ENCODE data around the gene HEPHL1. TPM values are rescaled to one million over a fixed set of nuclear protein-coding genes. Genes with fewer than 3 reads are reported as not detected.

The HEPHL1 gene
- total and polyA plus RNA-seq, 2 donors (not counting 1 experiment from before 2014, with no cell fraction given), result not detected

- Histone ChIP-seq H3K36me3 (replicated peaks in 1 of 2; ENCODE audit: control extremely low read depth in 1 of 2, control insufficient read depth in 1 of 2, extremely low read depth in 1 of 2, insufficient read depth in 2 of 2, low read length in 1 of 2) (no peaks in the 10 kb centered on the region), H2AFZ (ENCODE audit: insufficient read depth, low read depth, low read length, poor library complexity, severe bottlenecking) (no peak overlapping the region), H3K27ac (ENCODE audit: low read length in 2 of 2) (no peak overlapping the region), H3K27me3 (replicated peaks in 1 of 4; ENCODE audit: control extremely low read depth in 1 of 4, control insufficient read depth in 3 of 4, insufficient read depth in 4 of 4, low read length in 3 of 4) (no peaks in the 10 kb centered on the region), H3K79me2 (ENCODE audit: control insufficient read depth, insufficient read depth, low read length) (no peaks in the 10 kb centered on the region), H3K9ac (ENCODE audit: low read length) (no peak overlapping the region), H3K9me3 (ENCODE audit: control extremely low read depth in 1 of 3, control insufficient read depth in 2 of 3, insufficient read depth in 1 of 3, low read length in 2 of 3) (peaks cover 0 to 13% (median 7%) of the 10 kb centered on the region in 3 donors), H4K20me1 (ENCODE audit: control insufficient read depth, insufficient read depth, low read length, poor library complexity, severe bottlenecking) (no peaks in the 10 kb centered on the region), H3K4me3 (ENCODE audit: control extremely low read depth in 1 of 5, extremely low read depth in 1 of 5, insufficient read depth in 1 of 5, low read depth in 2 of 5, low read length in 4 of 5) (no peak overlapping the region), H3K4me1 (ENCODE audit: control insufficient read depth in 2 of 2, insufficient read depth in 2 of 2, low read length in 2 of 2) (no peaks in the 10 kb centered on the region), H3K4me2 (replicated peaks; ENCODE audit: low read depth, low read length, poor library complexity, severe bottlenecking) (no peak overlapping the region)
- ATAC-seq (ENCODE audit: low read depth) (no peak), DNase-seq (no peak)
- intact Hi-C loops (cut with micrococcal nuclease), result no loop called here
- TF ChIP-seq CTCF (IDR thresholded peaks at IDR 0.05) (no peak), EZH2 (IDR thresholded peaks at IDR 0.05; ENCODE audit: borderline replicate concordance, insufficient read depth, low read depth, low read length, poor library complexity, severe bottlenecking) (no peak)
- Mint-ChIP-seq H3K27ac (no peak overlapping the region), H3K4me3 (no peak overlapping the region), H3K4me1 (no peaks in the 10 kb centered on the region), H3K9me3 (ENCODE audit: insufficient read depth) (peaks cover 13% of the 10 kb centered on the region), H3K27me3 (peaks cover 6% of the 10 kb centered on the region)
- no CpG with 5 or more reads among the region's 1 CpG for whole genome bisulfite sequencing (ENCODE audit: insufficient coverage)
- CTCF ChIA-PET, result no interaction called here
- POLR2A ChIA-PET, result no interaction called here
Measured at GRCh38 chr11:93988455-93988854, 32.7 kb upstream of the HEPHL1 start.

- no peak overlapping the region for H3K27ac Mint-ChIP-seq
- ATAC-seq (ENCODE audit: low read depth), result no peak
- no peaks in the 10 kb centered on the region for H3K27me3 ChIP-seq (replicated peaks in 1 of 4; ENCODE audit: control extremely low read depth in 1 of 4, control insufficient read depth in 3 of 4, insufficient read depth in 4 of 4, low read length in 3 of 4)
Measured at GRCh38 chr11:93988912-93989311, 32.2 kb upstream of the HEPHL1 start.

More at GRCh38 chr11:93988912-93989311, 32.2 kb upstream of the HEPHL1 start:
- Mint-ChIP-seq H3K27me3 (peaks cover 6% of the 10 kb centered on the region), H3K4me1 (no peaks in the 10 kb centered on the region), H3K9me3 (ENCODE audit: insufficient read depth) (peaks cover 14% of the 10 kb centered on the region), H3K4me3 (no peak overlapping the region)
- DNase-seq, result no peak
- POLR2A ChIA-PET, result no interaction called here
- H3K4me2 ChIP-seq (replicated peaks; ENCODE audit: low read depth, low read length, poor library complexity, severe bottlenecking), result no peak overlapping the region
- no peak for TF ChIP-seq CTCF (IDR thresholded peaks at IDR 0.05)
- no peak for TF ChIP-seq EZH2 (IDR thresholded peaks at IDR 0.05; ENCODE audit: borderline replicate concordance, insufficient read depth, low read depth, low read length, poor library complexity, severe bottlenecking)
- H3K9me3 ChIP-seq (ENCODE audit: control extremely low read depth in 1 of 3, control insufficient read depth in 2 of 3, insufficient read depth in 1 of 3, low read length in 2 of 3), result peaks cover 3 to 14% (median 9%) of the 10 kb centered on the region in 3 donors
- CTCF ChIA-PET, result no interaction called here
- WGBS (ENCODE audit: insufficient coverage), result 79% methylated on average over 3 of the region's 3 CpGs
- no peak overlapping the region for H2AFZ ChIP-seq (ENCODE audit: insufficient read depth, low read depth, low read length, poor library complexity, severe bottlenecking)
- no peaks in the 10 kb centered on the region for H4K20me1 ChIP-seq (ENCODE audit: control insufficient read depth, insufficient read depth, low read length, poor library complexity, severe bottlenecking)
- no peak overlapping the region for H3K4me3 ChIP-seq (ENCODE audit: control extremely low read depth in 1 of 5, extremely low read depth in 1 of 5, insufficient read depth in 1 of 5, low read depth in 2 of 5, low read length in 4 of 5)
- no peaks in the 10 kb centered on the region for H3K4me1 ChIP-seq (ENCODE audit: control insufficient read depth in 2 of 2, insufficient read depth in 2 of 2, low read length in 2 of 2)
- no peaks in the 10 kb centered on the region for H3K36me3 ChIP-seq (replicated peaks in 1 of 2; ENCODE audit: control extremely low read depth in 1 of 2, control insufficient read depth in 1 of 2, extremely low read depth in 1 of 2, insufficient read depth in 2 of 2, low read length in 1 of 2)
- no peaks in the 10 kb centered on the region for H3K79me2 ChIP-seq (ENCODE audit: control insufficient read depth, insufficient read depth, low read length)
- intact Hi-C loops (cut with micrococcal nuclease), result no loop called here
- H3K9ac ChIP-seq (ENCODE audit: low read length), result no peak overlapping the region
- H3K27ac ChIP-seq (ENCODE audit: low read length in 2 of 2), result no peak overlapping the region

Data from B cell (primary cell).